ENCODE results near the gene SP5.
"Not testable (repeated sequence)": the region's sequence is repeated elsewhere in the genome, so short reads cannot be mapped to it uniquely, and the experiment has no call there.

Gene SP5

DNA sequence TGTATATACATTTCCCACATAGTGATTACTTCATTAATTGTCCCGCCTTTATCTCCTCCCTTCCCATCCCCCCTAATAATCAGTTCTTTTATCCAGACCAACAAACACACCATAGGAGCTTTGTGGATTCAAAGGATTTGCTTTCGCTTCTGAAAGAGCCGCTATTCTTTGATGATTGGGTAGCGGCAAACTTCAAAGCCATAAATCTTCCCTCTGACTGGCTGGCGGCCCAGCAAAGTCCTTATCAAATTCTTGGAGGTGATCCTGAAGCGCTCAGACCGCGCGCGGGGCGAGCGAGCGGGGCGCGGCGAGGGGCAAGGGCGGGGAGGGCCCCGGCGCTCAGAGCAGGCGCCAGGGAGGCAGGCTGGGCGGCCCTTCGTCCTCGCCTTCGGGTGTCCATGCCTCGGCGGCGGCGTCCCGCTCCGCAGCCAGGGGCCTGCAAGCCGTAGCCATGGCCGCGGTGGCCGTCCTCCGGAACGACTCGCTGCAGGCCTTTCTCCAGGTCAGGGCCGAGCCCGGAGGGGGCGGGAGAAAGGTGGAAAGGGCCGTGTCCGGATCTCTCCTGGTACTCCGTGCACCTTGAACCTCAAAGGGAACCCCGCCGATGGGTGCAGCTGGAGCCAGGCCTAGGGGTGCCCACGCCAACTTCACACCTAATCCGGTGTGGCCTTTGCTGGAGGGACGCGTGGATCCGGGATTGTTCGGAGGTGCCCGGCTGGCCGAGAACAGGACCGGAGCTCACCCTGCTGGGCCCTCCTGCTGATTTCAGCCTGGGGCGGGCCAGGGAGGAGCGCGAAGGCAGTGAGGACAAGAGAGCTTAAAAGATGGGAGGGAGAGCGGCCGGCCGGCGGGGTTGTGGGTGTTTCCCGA is at the start of gene SP5:
Gene SP5 (plus strand): TSS at position 276 of the 870 bp plus-strand sequence. CDS start 176 bp downstream, at position 452.
- no peak for DNase-seq

DNA sequence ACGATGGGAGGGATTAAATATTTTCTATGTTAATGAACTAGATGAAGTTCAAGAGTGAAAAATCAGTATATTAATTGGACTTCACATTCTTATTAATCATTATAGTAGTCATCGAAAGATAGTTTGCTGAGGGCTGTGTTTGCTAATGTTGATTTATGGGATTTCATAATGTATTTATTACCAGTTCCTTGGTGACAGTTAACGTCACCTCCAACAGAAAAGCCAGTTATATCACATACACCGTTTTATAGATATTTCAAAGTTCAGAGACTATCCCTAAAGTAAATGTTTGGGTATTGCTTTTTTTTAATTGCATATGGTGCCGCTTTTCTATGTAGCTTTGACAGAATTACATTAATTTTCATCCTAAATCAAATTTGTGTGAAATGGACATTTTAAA is 49.4 kb upstream of the SP5 start:
- DNase-seq: no peak

DNA sequence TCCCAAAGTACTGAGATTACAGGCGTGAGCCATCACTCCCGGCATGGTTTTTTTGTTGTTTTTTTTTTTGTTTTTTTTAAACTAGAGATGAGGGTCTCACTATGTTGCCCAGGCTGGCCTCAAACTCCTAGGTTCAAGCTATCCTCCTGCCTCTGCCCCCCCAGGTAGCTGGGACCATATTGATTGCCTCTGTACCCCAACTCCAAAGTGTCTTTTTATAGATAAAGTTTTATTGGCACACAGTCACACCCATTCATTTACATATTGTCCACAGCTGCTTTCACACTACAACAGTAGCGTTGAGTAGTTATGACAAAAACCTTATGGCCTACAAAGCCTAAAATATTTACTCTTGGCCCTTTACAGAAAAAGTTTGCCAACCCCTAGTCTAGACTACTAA is 45.2 kb upstream of the SP5 start:
- no peak for DNase-seq

DNA sequence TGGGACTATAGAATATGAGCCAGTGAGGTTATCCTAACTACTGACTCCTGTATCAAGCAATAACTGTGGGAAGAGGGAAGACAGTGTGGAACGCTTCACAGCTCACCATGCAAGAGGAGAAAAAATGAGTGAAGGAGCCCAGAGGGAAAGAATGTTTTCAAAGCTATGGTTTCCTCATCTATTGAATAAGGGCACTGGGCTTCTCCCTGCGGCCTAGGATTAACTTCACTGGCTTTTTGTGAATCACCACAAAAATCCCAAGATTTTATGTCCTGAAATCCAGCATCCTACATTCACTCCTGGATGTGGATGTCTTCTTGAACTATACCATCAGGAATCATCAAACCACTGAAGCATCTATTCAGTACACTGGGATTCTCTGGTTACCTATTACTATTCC is 44.5 kb upstream of the SP5 start:
- no peak for DNase-seq

DNA sequence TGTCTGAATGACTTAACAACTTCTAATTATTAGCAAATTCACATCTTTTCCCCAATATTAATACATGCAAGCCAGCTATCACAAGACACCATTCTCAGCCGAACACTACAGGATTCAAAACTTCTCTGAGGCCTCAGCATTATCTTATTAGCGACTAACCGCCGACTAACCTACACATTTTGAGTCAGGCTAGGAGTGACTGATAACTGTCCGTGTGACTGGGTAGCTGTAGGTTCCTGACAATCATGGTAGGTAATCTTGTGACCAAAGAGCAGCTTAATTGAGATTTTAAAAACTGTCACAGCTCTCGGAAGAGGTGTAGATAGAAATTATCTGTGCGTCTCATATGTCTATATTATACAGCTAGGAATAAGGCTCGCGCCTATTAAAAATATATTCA is 44.1 kb upstream of the SP5 start:
- no peak for DNase-seq

DNA sequence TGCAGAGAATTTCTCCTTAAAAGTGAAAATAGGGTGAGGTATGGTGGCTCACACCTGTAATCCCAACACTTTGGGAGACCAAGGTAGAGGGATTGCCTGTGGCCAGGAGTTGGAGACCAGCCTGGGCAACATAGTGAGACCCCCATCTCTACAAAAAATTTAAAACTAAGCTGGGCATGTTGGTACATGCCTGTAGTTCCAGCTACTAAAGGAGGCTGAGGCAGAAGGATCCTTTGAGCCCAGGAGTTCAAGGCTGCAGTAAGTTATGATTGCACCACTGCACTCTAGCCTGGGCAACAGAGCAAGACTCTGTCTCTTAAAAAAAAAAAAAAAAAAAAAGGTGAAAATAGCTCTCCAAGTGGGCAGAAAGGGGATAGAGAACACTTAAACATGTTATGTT is 40.9 kb upstream of the SP5 start:
- DNase-seq: not testable (repeated sequence)

DNA sequence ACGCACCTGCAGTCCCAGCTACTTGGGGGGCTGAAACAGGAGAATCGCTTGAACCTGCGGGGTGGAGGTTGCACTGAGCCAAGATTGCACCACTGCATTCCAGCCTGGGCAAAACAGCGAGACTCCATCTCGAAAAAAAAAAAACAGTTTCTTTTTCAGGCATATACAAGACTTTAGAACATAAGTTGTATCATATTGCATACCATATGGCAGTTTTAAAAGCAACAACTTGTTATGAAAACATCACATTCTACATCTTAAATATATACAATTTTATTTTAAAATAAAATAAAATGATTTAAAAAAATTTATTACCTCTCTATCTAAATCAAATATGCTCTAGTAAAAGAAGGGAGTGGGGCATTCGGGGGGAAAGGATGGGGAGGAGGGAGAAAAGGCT is 39.4 kb upstream of the SP5 start:
- no peak for DNase-seq

DNA sequence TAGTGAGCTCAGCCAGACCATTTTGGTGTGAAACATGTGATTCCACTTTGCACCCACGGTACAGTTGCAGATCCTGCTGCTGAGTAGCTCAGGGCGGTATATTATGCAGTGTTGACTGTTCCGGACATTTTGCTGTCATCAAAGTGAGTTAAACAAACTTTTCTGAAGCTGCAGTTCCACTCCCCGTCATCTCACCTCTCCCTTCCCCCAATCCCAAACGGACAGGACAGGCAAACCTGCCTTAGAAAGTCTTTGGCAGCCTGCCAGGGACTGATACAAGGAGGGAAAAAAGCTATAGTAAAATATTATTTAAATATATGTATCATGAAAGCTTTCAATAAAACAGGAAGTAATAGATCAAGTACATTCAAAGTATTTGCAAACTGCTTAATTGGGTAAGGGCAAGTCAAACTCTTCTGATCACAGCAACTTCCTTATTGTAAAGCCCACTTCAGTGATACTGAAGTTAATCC is 35.5 kb upstream of the SP5 start:
- DNase-seq: no peak

DNA sequence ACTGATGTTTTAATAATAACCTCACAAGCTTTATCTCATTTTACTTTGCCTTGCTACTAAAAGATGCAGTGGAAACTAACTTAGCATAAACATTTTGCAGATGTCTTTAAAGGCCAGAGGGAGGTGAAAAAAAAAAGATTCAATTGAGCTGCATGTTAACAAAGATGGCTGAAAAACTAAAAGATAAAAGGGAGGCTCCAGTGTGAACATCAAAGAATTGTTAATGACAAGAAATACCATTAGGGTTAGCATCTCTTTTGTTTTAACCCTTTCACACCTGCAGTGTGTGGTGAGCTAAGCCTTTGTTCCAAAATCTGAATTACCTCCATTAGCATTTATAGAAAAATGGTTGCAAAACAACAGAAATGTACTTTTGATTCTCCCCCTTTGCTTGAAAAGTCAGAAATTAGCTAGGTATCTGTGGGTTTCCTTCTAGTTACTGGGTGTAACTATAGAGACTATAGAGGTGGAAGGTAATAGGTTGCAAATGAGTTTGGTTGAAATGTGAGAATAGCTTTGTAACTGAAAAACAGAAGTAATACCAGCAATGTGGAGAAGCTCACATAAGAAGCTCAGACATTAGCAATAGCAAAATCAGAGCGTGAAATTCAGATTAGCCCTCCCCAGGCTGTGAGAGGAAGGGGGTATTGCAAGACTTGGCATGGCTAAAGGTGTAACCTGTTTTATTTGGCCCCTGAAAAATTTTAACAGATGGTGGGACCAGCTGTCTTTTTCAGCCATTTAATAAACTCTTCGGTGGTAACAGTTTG is 34.8 kb upstream of the SP5 start:
- no peak for DNase-seq

DNA sequence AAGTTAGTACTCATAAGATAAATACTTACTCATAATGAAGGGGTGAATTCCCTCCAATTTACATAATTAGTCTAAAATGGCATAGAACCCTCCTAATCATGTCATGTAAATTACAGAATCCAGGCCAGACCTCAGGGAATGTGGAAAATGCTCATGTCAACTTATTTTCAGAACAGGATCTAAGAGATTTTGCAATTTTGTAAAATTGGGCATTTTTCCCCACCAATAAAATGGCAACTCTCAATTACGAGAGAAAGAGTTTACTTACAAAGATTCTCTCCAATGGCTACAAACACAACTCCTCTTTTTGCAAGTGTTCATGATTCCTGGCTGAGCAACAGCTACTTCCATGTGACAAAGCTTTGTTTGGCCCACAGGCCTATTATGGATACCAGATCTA is 33.8 kb upstream of the SP5 start:
- DNase-seq: no peak

DNA sequence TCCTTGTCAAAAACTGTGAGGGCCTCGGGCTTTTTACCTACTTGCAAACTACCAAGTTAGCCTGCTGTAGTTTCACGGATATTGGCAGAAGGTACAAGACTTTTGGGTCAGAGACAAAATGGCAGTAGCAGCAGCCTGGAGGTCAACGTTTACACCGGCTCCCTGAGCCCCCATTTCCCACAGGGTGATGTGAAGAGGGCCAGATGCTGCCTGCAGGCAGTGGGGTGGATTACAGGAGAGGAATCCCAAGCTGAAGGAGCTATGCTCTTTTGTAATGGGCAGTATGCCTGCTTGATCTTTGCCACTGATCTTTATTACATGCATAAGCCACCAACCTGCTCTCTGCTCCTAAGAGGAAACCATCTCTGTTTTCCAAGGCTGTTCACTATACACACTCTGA is 29.5 kb upstream of the SP5 start:
- no peak for DNase-seq

DNA sequence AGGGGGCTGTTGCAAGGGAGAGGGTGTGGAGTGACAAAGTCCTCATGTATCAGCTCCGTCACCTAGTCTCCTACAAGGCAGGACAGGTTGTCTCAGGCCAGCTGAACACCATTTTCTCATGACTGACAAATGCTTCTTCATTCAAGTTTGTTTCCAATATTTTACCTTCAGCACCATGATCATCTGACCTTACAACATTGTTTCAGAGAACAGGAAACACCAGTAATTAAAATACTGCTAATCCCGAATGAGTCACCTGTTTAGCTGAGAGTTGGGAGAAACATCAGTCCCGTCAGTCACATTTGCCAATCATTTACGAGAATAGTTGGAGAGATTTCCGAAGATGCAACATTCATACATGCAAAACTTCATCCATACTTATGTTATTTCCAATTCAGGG is 25.7 kb upstream of the SP5 start:
- DNase-seq: no peak

DNA sequence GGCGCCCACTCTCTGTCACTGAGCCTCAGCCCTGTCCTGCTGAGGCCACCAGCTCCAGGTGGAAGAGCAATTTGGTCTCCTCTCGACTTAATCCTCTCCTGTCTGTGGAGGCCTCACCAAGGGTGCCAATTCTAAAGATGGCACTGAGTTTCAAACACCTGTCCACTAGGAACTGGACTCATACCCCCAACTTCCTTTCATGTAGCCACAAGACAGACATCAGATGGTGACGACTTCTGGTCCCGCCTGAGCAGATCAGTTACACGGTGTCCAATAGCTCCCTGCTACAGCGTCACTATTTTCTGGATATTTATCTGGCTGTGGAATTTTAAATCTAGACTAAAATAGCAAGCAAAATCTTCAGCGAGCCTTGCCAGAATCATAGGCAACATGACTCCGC is 24.5 kb upstream of the SP5 start:
- DNase-seq: no peak

DNA sequence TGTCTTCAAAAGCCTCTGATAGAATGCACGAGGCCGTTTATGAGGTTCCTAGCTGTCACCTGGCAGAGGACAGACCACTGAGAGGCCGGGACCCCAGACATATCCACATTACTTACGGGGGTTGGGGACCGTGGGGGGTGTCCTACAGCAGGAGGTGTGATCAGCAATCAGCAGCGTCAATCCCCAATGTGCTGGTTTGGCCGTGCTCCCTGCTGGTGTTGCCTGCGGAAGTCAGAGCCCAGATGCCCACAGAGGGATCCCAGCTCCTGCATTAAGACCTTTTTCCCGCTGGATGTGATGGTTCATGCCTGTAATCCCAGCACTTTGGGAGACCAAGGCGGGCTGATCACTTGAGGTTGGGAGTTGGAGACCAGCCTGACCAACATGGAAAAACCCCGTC is 20.8 kb upstream of the SP5 start:
- no peak for DNase-seq

DNA sequence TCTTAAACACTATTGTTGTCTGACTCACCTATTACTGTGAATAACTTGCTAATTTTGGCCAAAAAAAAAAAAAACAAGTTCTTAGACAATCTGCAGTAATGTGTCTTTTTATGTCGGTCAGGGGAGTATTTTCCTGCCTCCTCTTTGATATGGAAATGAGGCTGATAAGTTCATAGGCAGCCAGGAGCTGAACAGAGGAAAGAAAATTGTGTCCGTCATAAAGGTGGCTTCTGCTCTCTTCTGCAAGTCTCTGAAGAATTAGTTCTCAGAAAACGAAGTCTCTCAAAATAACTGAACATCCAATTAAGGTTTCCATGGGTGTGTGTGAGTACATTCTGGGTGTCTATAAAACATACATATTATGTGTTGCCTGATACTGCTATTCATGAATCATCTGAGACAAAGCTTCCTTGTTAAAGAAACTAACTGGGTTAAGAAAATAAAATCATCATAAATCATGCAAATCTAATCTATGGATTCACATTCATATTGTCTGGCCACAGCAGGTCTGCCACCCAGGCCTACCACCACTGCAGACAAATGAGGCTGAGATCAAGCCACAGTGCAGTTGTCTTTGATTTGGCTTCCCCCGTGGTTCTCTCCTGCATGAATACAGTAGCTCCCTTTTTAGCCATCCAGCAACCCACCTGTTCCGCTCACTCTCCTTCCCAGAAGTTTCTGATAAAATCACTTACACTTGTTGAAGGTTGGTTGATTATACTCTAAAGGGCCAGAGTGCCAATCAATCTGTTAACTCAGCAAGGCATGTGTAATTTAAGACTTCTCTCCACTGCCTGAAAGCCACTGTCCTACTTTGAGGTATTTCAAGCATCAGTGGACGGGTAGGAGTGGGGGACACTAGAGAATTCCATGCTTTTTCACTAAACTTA is 19.4 kb upstream of the SP5 start:
- no peak for DNase-seq

DNA sequence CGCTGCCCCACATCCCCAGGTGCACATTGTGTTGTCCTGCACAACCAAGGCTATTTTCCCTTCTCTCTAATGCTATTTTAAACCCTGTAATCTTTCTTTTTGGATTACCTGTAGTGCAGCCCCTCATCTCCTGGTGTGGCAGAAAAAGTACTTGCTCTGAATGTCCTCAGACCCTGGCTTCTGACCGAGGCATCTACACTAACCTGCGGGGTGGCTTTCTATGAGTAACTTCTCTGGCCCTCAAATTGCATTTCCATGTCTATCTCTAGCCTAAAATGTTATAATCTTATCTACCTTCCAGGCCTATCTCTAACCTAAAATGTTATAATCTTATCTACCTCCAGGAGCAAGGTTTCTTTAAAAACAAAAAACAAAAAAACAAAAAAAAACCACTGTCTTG is 18.2 kb upstream of the SP5 start:
- no peak for DNase-seq

DNA sequence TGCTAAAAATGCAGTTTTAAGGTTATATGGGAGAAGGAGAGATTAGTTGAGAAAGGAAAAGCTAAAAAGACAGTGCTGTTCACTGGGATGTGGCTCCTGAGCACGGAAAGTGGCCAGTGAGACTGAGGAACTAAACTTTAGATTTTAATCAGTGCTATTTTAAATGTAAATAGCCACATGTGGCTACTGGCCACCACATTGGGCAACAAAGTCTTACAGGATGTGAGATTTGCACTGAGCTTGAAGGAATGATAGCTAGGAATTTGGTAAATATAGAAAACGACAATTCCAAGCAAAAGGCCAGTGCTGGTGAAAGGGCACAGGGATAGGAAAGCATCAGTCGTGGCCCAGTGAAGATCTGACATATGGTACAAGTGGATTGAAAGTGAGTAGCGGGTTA is 14.1 kb upstream of the SP5 start:
- DNase-seq: no peak

DNA sequence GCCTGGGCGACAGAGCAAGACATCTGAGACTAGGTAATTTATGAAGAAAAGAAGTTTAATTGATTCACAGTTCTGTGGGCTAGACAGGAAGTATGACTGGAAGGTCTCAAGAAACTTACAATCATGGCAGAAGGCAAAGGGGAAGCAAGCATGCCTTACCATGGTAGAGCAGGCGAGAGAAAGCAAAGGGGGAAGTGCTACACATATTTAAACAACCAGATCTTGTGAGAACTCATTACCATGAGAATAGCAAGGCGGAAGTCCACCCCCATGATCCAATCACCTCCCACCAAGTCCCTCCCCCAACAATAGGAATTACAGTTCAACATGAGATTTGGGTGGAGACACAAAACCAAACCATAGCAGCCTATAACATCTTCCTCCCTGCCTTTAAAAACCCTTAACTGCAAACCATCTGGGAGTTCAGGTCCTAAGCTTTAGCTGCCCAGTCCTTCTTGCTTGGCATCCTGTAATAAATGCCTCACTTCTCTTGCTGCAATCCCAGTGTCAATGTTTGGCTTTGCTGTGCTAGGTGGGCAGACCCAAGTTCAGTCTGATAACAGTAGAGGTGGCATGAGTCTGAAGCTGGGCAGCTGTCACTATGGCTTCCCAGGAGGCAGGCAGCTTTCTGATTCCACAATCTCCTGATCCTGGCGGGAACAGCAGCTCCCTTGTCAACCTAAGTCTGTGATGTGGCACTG is 11.2 kb upstream of the SP5 start:
- no peak for DNase-seq

DNA sequence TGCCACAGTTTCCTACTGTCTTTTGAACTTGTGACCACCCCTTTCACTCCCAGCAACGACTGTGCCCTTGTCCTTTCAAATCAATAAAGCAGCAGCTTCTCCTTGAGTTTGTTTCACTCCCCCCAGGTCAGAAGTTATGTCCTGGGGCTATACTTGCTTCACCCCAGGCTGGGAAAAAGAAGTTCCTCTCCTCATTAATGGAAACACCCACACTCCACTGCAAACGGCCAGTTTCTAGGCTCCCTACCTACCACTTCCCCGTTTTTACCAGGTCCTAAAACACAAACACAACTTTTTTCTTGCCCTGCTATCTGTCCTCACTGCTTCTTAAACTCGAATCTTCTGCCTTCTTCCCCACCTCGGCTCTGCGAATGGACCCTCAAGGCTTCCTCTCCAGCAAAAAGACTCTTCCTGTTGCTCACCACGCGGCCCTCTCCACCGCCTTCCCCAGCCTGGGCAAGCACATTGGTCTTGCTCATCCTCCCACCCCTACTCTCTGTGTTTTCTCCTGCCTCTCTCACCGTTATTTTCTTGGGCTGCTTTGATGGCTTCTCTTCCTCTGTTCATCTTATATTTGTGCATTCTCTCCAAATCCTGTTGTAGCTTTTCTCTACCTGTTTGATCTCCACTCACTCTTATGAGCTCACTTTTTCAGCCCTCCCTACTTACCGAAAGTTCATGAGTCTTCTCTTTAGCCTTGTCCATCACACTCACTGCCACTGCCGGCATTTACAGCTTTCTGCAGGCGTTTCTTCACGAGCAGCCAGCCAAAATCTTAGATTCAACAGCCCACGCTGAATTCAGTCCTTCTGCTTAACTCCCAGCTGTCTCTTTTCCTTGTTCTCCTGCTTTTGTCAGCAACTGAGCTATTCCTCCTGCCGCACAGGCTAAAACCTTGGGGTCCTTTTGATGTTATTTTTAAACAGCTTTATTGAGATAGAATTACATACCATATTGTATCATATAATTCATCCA is 7.0 kb upstream of the SP5 start:
- DNase-seq: no peak

DNA sequence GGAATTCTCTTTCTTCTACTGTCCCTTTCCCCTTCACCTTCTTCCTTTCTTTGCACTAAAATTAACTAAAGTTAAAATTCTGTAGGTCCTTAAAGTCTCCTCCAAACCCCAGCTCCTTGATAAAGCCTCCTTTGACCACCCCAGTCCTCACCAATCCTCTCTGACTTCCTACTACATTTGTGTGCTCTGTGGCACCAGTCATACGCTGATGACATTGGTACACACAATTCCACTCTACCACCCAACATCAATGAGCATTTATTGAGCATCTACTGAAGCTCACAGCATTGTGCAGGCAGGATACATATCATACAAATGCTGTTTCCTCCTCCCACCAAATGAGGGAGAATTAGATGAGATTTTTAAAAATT is 4.5 kb upstream of the SP5 start:
- DNase-seq: no peak

DNA sequence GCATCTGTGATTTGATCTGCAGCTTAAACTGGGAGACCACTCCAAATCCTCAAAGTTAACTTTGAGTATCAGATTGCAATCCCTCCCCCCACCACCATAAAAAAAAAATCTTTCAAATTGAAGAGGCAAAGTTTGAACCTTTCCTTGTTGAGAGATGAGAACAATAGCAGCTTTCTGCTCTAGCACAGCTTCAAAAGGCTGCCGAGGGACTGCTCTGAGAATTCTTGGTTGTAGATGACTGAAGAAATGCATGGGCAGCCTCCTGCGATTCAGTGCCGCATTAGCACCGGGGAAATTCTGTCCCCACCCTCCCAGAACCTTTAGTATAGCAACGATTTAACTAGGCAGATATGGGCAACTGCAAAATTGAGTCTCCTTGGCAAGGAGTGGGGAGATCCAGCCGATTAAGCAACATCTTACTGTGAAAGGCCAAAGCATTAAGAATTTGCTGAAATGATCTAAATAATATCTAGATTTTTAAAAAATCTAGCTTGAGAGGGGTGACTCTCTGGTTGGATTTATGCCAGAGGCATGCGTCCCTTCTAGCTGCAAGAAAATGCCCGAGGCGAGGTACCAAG is 3.9 kb upstream of the SP5 start:
- DNase-seq: no peak
